Measurements from ENCODE around the gene CMTM4. TPM values are rescaled to one million over a fixed set of nuclear protein-coding genes. Genes with fewer than 3 reads are reported as not detected.
"Not testable (repeated sequence)": the region's sequence is repeated elsewhere in the genome, so short reads cannot be mapped to it uniquely, and the experiment has no call there.

The CMTM4 gene
- total RNA-seq, 1 donor = 20.7 TPM

- DNase-seq (ENCODE audit: low read depth) = peak; percentile 65
These were observed 92.8 kb downstream of the CMTM4 start for GRCh38 chr16:66603537-66604375.

GRCh38 chr16:66601471-66601870 lies 95.1 kb downstream of the CMTM4 start:
- no peak for TF ChIP-seq CTCF (IDR thresholded peaks at IDR 0.05; ENCODE audit: insufficient read depth, low read depth, low read length)
- no peak overlapping the region for H3K4me3 ChIP-seq (ENCODE audit: low read depth, low read length)
- no peak for DNase-seq (ENCODE audit: low read depth)

More at GRCh38 chr16:66603537-66604375, 92.8 kb downstream of the CMTM4 start:
- peak overlapping the region; percentile 72 for H3K4me3 ChIP-seq (ENCODE audit: low read depth, low read length)
- no peak for TF ChIP-seq CTCF (IDR thresholded peaks at IDR 0.05; ENCODE audit: insufficient read depth, low read depth, low read length)

- H3K4me3 ChIP-seq (ENCODE audit: low read depth, low read length) = no peak overlapping the region
- no peak for TF ChIP-seq CTCF (IDR thresholded peaks at IDR 0.05; ENCODE audit: insufficient read depth, low read depth, low read length)
- no peak for DNase-seq (ENCODE audit: low read depth)
These were observed 96.1 kb downstream of the CMTM4 start for GRCh38 chr16:66600477-66600876.

- DNase-seq (ENCODE audit: low read depth) = no peak
- TF ChIP-seq CTCF (IDR thresholded peaks at IDR 0.05; ENCODE audit: insufficient read depth, low read depth, low read length) = no peak
- no peak overlapping the region for H3K4me3 ChIP-seq (ENCODE audit: low read depth, low read length)
These were observed 96.8 kb downstream of the CMTM4 start for GRCh38 chr16:66599726-66600125.

- DNase-seq (ENCODE audit: low read depth) = no peak
- H3K4me3 ChIP-seq (ENCODE audit: low read depth, low read length) = no peak overlapping the region
- no peak for TF ChIP-seq CTCF (IDR thresholded peaks at IDR 0.05; ENCODE audit: insufficient read depth, low read depth, low read length)
These were observed 98.4 kb downstream of the CMTM4 start for GRCh38 chr16:66598111-66598510.

- no peak for DNase-seq (ENCODE audit: low read depth)
- no peak for TF ChIP-seq CTCF (IDR thresholded peaks at IDR 0.05; ENCODE audit: insufficient read depth, low read depth, low read length)
- no peak overlapping the region for H3K4me3 ChIP-seq (ENCODE audit: low read depth, low read length)
These were observed 99.3 kb downstream of the CMTM4 start for GRCh38 chr16:66596986-66597848.

- DNase-seq (ENCODE audit: low read depth); H3K4me3 ChIP-seq (ENCODE audit: low read depth, low read length): not testable (repeated sequence)
These were observed 100.0 kb downstream of the CMTM4 start for GRCh38 chr16:66596559-66596958.
